WTC11 (cell line): ENCODE measurements around the gene TBX15.

Experiments
- CREB1 ChIP-seq: sonication (generic); formaldehyde crosslinking; IDR thresholded peaks from 2 replicates; pipeline ENCODE4 v1.8.0; 2023; ENCODE audit warnings: mild to moderate bottlenecking, missing genetic modification reagents
- NR2C2 ChIP-seq: sonication (generic); formaldehyde crosslinking; IDR thresholded peaks from 2 replicates; pipeline ENCODE4 v1.8.0; 2022; ENCODE audit warnings: mild to moderate bottlenecking, missing genetic modification reagents
- PRRX2 ChIP-seq: fragments of 250-450 bp; sonication (Bioruptor Pico); IDR thresholded peaks from 2 replicates; pipeline ENCODE4 v1.8.0; 2021; ENCODE audit warnings: mild to moderate bottlenecking
- RELA ChIP-seq: sonication (generic); formaldehyde crosslinking; IDR thresholded peaks from 2 replicates; pipeline ENCODE4 v1.8.1; 2022; ENCODE audit warnings: missing genetic modification reagents, mild to moderate bottlenecking, borderline replicate concordance
- TF ChIP-seq, protein P1 (sequence below): fragments of 200-600 bp; IDR thresholded peaks from 2 replicates; pipeline ENCODE4 v1.8.0; 2022; ENCODE audit warnings: antibody characterized with exemption
- TF ChIP-seq, protein P2 (sequence below): sonication (generic); formaldehyde crosslinking; conservative IDR thresholded peaks from 2 replicates; pipeline ENCODE4 v1.8.1; 2023; ENCODE audit warnings: mild to moderate bottlenecking, low read depth, missing genetic modification reagents, moderate library complexity
- TF ChIP-seq, protein P3 (sequence below): sonication (generic); formaldehyde crosslinking; IDR thresholded peaks from 2 replicates; pipeline ENCODE4 v1.8.0; 2022; ENCODE audit warnings: missing genetic modification reagents
- TF ChIP-seq, protein P4 (sequence below): sonication (generic); formaldehyde crosslinking; IDR thresholded peaks from 2 replicates; pipeline ENCODE4 v1.8.1; 2022; ENCODE audit warnings: low read depth, mild to moderate bottlenecking, moderate library complexity, missing genetic modification reagents, borderline replicate concordance

DNA sequence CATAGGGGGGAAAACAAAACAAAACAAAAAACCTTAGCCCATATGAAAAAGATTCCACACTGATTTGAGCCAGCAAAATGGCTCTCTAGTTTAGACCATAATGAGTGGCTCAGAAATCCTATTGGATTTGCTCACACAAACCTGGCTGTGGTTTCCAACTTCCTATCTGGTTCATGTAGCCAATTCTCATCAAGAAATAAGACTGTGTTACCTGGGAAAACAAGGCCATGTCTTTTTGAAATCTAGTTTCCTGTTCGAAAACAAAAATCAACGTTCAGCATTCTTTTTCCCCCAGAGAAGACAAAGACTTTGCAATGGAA, 69.2 kb downstream of the TBX15 start:
- TF ChIP-seq, protein P1, sequence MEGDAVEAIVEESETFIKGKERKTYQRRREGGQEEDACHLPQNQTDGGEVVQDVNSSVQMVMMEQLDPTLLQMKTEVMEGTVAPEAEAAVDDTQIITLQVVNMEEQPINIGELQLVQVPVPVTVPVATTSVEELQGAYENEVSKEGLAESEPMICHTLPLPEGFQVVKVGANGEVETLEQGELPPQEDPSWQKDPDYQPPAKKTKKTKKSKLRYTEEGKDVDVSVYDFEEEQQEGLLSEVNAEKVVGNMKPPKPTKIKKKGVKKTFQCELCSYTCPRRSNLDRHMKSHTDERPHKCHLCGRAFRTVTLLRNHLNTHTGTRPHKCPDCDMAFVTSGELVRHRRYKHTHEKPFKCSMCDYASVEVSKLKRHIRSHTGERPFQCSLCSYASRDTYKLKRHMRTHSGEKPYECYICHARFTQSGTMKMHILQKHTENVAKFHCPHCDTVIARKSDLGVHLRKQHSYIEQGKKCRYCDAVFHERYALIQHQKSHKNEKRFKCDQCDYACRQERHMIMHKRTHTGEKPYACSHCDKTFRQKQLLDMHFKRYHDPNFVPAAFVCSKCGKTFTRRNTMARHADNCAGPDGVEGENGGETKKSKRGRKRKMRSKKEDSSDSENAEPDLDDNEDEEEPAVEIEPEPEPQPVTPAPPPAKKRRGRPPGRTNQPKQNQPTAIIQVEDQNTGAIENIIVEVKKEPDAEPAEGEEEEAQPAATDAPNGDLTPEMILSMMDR = no peak
- TF ChIP-seq PRRX2 (CRISPR knock-in tag) (no peak), RELA (CRISPR knock-in tag) (no peak), CREB1 (CRISPR knock-in tag) (no peak), NR2C2 (CRISPR knock-in tag) (no peak)
- TF ChIP-seq, protein P2, sequence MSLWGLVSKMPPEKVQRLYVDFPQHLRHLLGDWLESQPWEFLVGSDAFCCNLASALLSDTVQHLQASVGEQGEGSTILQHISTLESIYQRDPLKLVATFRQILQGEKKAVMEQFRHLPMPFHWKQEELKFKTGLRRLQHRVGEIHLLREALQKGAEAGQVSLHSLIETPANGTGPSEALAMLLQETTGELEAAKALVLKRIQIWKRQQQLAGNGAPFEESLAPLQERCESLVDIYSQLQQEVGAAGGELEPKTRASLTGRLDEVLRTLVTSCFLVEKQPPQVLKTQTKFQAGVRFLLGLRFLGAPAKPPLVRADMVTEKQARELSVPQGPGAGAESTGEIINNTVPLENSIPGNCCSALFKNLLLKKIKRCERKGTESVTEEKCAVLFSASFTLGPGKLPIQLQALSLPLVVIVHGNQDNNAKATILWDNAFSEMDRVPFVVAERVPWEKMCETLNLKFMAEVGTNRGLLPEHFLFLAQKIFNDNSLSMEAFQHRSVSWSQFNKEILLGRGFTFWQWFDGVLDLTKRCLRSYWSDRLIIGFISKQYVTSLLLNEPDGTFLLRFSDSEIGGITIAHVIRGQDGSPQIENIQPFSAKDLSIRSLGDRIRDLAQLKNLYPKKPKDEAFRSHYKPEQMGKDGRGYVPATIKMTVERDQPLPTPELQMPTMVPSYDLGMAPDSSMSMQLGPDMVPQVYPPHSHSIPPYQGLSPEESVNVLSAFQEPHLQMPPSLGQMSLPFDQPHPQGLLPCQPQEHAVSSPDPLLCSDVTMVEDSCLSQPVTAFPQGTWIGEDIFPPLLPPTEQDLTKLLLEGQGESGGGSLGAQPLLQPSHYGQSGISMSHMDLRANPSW (CRISPR knock-in tag) = no peak
- TF ChIP-seq, protein P3, sequence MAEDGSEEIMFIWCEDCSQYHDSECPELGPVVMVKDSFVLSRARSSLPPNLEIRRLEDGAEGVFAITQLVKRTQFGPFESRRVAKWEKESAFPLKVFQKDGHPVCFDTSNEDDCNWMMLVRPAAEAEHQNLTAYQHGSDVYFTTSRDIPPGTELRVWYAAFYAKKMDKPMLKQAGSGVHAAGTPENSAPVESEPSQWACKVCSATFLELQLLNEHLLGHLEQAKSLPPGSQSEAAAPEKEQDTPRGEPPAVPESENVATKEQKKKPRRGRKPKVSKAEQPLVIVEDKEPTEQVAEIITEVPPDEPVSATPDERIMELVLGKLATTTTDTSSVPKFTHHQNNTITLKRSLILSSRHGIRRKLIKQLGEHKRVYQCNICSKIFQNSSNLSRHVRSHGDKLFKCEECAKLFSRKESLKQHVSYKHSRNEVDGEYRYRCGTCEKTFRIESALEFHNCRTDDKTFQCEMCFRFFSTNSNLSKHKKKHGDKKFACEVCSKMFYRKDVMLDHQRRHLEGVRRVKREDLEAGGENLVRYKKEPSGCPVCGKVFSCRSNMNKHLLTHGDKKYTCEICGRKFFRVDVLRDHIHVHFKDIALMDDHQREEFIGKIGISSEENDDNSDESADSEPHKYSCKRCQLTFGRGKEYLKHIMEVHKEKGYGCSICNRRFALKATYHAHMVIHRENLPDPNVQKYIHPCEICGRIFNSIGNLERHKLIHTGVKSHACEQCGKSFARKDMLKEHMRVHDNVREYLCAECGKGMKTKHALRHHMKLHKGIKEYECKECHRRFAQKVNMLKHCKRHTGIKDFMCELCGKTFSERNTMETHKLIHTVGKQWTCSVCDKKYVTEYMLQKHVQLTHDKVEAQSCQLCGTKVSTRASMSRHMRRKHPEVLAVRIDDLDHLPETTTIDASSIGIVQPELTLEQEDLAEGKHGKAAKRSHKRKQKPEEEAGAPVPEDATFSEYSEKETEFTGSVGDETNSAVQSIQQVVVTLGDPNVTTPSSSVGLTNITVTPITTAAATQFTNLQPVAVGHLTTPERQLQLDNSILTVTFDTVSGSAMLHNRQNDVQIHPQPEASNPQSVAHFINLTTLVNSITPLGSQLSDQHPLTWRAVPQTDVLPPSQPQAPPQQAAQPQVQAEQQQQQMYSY (CRISPR knock-in tag) = no peak
- TF ChIP-seq, protein P4, sequence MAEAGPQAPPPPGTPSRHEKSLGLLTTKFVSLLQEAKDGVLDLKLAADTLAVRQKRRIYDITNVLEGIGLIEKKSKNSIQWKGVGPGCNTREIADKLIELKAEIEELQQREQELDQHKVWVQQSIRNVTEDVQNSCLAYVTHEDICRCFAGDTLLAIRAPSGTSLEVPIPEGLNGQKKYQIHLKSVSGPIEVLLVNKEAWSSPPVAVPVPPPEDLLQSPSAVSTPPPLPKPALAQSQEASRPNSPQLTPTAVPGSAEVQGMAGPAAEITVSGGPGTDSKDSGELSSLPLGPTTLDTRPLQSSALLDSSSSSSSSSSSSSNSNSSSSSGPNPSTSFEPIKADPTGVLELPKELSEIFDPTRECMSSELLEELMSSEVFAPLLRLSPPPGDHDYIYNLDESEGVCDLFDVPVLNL (CRISPR knock-in tag) = no peak
